Measurements from ENCODE around the gene ELOA2.
"Not testable (repeated sequence)": the region's sequence is repeated elsewhere in the genome, so short reads cannot be mapped to it uniquely, and the experiment has no call there.

ELOA2 gene, protein sequence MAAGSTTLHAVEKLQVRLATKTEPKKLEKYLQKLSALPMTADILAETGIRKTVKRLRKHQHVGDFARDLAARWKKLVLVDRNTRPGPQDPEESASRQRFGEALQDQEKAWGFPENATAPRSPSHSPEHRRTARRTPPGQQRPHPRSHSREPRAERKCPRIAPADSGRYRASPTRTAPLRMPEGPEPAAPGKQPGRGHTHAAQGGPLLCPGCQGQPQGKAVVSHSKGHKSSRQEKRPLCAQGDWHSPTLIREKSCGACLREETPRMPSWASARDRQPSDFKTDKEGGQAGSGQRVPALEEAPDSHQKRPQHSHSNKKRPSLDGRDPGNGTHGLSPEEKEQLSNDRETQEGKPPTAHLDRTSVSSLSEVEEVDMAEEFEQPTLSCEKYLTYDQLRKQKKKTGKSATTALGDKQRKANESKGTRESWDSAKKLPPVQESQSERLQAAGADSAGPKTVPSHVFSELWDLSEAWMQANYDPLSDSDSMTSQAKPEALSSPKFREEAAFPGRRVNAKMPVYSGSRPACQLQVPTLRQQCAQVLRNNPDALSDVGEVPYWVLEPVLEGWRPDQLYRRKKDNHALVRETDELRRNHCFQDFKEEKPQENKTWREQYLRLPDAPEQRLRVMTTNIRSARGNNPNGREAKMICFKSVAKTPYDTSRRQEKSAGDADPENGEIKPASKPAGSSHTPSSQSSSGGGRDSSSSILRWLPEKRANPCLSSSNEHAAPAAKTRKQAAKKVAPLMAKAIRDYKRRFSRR

DNA sequence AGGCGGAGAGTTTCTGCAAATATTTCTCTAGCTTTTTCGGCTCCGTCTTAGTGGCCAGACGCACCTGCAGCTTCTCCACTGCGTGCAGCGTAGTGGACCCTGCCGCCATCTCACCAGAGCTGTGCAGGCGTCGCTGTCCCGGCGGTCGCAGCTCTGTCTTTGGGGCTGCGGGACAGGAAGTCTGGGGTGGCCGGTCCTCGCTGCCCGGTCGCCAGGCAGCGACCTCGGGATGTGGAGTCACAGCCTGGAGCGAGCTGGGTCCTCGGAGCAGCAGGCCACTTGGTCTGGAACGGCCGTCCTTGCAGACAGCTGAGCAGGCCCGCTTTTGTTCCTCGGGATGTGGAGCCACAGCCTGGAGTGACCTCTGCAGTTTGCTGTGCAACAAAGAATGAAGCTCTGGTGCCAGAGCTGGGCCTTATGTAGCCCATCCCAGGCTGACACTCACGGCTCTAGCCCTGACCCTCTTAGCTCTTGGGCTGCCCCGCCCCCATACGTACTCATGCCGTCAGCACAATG, at the start of gene ELOA2:
Gene ELOA2 (minus strand): TSS at position 466 of the 516 bp plus-strand sequence. CDS start 357 bp downstream, at position 109.
- no peak for DNase-seq

DNA sequence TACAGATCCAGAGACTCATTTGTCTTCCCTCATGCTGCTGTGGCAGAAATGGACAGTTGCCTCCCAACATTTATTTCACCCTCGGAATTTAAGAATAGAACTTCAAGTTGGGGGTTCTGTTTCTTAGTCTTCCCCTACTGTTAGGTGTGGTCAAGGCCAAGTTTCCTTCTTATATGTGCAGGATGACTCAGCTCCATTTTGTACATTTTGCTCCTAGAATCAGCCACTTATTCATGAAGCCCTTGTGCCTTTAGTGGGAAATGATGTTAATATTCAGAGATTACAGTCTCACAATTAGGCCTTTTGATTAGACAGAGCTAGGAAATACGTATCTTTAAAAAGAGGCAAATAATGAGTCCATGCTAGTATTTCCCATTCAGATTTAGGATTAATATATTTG, 46.2 kb upstream of the ELOA2 start:
- no peak for DNase-seq

DNA sequence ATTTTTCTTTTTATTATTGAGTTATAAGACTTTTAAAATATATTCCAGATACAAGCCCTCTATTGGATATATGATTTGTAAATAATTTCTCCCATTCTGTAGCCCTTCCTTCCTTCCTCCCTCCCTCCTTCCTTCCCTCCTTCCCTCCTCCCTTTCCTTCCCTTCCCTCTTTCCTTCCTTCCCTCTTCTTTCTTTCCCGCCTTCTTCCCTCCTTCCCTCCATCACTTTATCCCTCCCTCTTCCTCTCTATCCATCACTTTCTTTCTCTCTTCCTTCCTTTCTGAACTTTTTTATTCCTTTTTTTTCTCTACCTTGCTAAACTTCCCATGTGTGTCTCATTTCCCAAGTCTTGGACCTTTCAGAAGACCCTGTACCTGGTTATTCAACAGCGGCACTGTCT, 45.5 kb upstream of the ELOA2 start:
- DNase-seq = no peak

DNA sequence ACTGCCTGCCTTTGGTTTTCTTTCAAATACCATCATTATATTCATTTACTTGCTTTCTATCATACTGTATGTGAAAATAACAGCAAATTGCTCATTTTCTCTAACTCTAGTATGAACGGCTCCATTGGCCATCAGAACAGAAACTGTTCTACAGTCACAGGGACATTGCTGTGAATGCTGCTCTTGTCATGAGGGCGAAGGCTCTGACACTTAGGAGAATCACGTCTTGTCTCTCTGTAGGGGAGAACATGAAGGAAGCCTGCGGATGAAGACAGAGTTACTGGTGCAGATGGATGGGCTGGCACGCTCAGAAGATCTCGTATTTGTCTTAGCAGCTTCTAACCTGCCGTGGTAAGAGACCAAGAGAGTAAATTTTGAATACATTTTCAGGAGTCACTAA, 41.7 kb upstream of the ELOA2 start:
- no peak for DNase-seq

DNA sequence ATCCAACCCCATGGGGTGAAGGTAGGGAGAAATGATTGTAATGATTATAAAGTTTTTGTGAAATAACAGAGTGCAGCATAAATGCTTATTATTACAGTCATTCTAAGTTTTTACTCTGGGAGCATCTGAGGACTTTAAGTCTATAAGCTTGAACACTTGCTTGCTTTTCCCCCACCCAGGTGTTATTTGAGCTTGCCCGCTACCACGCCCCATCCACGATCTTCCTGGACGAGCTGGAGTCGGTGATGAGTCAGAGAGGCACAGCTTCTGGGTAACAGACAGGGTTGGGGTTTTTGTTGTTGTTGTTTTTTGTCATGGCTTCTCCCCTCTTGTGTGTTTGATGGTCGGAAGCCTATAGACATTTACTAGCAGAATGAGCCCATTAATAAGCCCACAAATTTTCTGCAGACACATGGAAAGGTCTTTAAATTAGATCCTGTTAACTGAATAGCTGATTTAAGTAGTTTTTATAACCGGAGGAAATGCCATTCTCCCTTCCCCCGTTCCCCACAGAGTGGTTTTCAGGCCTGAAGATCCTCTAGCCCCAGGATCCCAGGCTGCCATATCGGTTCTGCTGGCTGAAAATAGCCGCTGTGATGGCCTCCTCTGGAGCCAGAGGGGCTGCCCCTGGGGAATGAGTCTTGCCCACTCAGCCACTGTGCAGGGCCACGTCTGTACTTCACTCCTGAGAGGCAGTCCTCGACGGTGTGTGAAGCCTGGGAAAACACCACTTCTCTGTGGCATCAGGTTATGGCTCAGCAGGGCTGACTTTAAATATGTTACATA, 39.9 kb upstream of the ELOA2 start:
- DNase-seq = peak; percentile 24

DNA sequence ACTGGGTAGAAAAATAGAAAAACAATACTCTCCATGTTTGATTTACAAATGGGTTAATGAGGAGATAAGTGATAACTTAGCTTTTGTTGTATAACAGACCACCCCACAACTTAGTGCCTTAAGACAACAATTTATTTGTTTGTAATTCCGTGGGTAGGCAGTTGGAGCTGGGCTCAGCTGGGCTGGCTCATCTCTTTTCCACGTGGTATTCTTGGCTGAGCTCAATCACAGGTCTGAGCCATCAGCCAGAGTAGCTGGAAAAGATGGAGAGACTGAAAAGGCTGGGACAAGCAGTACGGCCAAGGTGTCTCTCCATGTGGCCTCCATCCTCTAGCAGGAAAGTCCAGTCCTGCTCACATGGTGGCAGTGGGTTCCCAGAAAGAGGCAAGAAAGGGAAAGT, 32.2 kb upstream of the ELOA2 start:
- no peak for DNase-seq

DNA sequence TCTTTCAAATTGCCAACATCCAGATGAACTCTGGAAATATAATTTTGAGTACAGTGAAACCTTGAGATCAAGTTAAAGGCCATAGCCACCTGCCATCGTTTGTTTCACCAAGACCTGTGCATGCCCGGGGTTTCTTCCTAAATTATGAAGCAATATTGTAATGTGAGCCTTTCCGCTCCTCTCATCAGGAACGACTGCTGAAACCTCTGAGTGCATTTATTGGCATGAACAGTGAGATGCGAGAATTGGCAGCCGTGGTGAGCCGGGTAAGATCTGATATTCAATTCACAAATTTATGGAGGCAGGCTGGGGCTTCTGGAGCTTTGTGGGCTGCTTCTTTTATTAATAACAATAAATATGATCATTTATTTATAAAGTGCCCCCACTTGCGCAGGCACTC, 27.7 kb upstream of the ELOA2 start:
- DNase-seq = no peak

DNA sequence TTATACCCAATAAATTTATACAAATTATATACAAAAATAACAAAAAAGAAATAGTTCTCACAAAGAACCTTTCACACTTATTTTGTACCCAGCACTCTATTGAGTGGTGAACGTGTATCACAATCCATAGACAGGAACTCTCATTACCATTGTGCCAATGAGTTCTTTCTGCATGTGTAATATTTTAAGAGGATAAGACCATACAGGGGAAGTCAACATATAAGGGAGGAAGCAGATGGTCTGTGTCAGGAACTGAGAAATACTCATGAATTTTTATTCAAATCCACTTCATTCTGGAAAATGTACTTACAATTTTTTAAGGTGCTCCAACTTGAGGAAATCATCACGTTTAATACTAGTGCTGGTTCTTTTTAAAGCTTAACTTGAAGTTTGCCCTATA, 27.1 kb upstream of the ELOA2 start:
- DNase-seq = no peak

DNA sequence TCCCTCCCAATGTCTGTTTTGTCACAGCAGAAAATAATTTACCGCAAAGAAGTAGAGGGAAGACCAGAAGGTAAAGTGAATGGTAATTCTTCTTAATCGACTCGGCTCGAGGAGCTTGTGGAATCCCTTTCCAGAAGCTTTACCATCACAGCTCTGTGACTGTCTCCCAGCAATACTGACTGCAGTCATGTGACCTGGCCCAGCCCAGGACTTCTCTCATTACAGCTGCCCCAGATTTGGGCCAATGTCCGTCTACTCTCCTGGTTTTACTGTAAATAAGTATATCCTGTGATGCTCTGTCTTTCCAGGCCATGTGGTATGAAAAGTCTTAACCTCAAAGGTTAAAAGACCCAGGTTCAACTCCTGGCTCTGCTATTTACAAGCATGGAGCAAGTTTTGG, 18.9 kb upstream of the ELOA2 start:
- no peak for DNase-seq

DNA sequence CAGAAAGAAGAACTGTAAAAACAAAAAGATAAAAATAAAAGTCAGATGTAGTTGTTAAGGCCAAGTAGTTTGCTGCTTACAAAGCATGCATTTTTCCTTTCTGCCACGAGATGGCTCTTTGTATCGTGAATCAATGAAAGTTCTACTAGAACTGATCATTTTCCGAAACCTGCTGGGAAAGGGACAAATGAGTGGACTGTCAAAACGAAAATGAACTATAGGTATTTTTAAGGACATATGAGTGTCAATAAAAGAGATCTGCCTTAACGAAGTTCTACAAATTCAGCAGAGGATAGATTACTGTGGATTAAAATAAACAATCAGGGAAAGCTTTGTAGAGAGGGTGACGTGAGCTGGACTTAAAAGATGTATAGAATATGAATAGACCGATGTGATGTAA, 15.0 kb upstream of the ELOA2 start:
- peak; percentile 36 for DNase-seq

DNA sequence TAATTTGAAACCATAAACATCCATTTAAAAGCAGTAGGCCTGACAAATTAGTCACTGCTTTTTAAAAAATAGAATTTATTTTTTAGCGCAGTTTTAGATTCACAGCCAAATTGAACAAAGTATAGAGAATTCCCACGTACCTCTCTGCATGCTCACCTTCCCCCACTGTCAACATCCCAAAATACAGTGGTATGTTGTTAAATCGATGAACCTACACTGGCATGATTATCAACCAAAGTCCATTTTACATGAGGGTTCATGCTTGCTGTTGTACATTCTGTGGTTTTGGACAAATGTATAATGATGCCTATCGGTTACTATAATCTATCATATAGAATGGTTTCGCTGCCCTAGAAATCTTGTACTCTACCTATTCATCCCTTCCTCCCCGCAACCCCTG, 5.6 kb upstream of the ELOA2 start:
- DNase-seq = no peak

DNA sequence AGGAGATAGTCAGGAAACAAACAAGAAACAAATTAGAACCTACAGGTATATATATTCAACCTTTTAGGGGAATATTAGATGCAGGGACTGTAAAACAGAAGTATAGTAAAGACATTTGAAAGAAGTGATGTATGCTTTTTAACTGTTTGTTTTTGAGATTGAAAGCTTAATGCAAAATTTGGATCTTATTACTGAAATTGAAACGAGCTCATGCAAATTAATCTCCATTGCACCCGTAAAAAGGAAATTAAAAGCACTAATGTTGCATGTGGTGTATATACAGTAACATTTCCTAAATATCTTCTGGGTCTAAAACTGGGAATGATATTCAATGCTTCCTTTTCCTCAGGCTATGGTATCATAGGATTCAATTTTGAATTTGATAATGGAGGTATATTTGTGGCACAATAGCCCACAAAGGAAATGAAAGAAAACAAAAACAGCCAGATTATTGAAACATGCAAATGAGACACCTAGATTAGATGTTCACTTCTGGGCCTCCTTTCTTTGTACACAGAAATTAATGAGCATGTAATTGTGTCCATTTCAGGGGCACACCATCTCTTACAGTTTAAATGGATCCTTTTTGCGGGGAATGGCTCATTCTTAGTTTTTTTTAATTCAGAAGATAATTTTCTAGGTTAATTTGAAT, 1.6 kb upstream of the ELOA2 start:
- DNase-seq = no peak

DNA sequence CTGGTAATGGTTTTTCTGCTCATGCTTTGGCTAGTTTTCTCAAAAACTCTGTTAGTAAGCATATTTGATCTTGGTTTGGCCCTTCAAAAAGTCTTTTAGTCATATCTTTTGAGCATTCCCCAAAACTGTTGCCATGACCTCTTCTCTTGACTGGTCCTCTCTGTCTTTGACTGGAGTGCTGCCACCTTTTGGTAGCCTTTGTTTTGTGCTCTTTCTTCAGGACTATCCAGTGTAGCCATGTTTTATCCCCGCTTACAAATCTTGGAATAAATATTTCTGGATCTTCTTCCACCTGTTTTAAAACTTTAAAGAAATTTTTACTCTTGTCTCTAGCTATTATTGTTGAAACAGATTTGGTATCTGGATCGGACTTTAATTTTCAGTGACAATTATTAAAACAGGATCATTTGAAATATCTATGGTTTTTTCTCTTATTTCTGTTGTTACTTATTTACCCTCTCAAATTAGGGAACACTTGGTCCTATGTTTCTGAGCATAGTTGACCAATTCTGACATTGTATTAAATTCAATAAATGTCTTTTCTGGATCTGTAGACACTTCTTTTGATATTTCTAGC, 965 bp upstream of the ELOA2 start:
- DNase-seq = no peak

DNA sequence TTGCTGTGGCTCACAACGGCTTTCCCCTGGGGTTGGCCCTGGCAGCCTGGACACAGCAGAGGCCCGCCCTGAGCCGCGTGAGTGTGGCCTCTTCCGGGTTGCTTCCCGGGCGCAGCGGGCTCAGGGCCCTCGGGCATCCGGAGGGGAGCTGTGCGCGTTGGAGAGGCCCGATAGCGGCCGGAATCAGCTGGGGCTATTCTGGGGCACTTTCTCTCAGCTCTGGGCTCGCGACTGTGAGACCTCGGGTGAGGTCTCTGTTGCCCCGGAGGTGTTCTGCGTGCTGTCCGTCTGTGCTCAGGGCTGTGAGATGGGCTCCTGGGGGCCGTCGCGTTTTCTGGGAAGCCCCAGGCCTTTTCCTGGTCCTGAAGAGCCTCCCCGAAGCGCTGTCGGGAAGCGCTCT, 830 bp downstream of the ELOA2 start:
- not testable (repeated sequence) for DNase-seq

DNA sequence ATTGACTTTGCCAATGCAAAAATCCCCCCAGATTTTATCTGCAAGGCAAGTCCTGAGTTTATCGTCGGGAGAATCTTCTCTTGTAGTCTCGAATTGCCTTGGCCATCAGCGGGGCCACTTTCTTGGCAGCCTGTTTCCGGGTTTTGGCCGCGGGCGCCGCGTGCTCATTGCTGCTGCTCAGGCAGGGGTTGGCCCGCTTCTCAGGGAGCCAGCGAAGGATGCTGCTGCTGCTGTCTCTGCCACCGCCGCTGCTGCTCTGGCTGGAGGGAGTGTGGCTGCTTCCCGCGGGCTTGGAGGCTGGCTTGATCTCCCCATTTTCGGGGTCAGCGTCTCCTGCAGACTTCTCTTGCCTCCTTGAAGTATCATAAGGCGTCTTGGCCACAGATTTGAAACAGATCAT, 2.5 kb downstream of the ELOA2 start:
- DNase-seq = no peak

DNA sequence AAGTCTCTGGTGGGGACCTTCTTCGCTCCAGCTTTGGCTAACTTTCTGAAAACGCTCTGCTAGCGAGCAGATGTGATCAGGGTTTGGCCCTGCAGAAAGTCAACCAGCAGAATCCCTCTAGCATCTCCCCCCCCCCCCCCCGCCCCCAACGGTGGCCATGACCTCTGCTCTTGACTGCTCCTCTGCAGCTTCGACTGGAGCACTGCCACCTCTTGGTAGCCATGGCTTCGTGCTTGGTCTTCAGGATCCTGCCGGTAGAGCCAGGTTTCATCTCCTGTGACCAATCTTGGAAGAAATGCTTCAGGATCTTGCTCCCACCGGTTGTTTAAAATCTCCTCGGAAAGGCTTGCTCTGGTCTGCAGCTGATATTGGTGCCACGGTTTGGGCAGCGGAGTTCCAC, 4.5 kb downstream of the ELOA2 start:
- DNase-seq = not testable (repeated sequence)

DNA sequence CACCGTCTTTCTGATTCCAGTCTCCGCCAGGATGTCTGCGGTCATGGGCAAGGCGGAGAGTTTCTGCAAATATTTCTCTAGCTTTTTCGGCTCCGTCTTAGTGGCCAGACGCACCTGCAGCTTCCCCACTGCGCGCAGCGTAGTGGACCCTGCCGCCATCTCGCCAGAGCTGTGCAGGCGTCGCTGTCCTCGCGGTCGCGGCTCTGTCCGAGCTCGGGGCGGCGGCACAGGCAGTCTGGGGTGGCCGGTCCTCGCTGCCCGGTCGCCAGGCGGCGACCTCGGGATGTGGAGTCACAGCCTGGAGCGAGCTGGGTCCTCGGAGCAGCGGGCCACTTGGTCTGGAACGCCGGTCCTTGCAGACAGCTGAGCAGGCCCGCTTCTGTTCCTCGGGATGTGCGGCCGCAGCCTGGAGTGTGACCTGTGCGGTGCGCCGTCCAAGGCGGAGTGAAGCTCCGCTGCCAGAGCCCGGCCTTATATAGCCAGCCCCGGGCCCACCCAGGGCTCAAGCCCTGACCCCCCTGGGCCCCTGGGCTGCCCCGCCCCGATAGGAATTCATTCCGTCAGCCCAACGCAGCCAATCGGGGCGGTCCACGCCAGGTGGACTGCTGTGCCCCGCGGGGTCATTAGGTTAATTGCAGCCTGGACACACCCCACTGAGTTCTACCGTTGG, 5.6 kb downstream of the ELOA2 start:
- DNase-seq = not testable (repeated sequence)

DNA sequence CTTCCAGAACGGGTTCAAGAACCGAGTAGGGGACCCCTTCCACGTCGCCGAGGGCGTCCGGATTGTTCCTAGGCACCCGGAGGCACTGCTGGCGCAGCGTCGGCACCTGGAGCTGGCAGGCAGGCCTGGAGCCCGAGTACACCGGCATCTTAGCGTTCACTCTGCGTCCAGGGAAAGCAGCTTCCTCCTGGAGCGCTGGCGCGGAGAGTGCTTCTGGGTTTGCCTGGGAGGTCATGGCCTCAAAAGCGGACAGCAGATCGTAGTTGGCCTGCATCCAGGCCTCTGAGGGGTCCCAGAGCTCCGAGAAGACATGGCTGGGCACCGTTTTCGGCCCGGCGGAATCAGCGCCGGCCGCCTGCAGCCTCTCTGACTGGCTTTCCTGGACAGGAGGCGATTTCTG, 6.7 kb downstream of the ELOA2 start:
- DNase-seq = not testable (repeated sequence)

DNA sequence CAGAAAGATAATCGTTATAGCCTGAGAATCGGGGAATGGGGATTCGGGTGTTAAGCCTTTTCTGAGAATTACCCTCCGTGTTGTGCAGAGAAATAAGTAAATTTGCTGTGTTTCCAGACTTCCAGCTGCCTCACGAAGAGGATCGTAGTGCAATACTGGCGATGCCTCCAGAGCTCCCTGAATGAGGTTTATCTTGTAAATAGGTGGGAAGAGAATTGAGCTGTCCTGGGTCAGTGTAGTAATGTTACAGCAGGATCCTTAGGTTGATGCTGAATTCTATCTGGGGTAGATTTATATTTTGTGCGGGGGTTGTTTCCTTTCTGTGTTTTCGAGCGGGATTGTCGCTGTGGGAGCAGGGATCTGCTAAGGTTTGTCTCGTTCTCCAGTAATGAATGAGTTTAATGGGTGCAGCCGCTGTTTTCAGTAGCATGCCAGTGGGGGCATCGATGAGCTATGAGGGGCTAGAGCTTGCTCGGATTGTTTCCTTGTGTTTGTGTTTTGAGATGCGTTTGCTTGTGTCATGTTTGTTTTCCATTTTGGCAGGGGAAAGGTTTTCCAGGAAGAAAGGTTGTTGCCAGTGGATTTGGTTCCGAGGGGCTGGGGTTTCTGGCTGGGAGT, 9.8 kb downstream of the ELOA2 start:
- not testable (repeated sequence) for DNase-seq

DNA sequence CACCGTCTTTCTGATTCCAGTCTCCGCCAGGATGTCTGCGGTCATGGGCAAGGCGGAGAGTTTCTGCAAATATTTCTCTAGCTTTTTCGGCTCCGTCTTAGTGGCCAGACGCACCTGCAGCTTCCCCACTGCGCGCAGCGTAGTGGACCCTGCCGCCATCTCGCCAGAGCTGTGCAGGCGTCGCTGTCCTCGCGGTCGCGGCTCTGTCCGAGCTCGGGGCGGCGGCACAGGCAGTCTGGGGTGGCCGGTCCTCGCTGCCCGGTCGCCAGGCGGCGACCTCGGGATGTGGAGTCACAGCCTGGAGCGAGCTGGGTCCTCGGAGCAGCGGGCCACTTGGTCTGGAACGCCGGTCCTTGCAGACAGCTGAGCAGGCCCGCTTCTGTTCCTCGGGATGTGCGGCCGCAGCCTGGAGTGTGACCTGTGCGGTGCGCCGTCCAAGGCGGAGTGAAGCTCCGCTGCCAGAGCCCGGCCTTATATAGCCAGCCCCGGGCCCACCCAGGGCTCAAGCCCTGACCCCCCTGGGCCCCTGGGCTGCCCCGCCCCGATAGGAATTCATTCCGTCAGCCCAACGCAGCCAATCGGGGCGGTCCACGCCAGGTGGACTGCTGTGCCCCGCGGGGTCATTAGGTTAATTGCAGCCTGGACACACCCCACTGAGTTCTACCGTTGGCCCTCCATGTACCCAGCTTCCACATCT, 11.5 kb downstream of the ELOA2 start:
- not testable (repeated sequence) for DNase-seq

DNA sequence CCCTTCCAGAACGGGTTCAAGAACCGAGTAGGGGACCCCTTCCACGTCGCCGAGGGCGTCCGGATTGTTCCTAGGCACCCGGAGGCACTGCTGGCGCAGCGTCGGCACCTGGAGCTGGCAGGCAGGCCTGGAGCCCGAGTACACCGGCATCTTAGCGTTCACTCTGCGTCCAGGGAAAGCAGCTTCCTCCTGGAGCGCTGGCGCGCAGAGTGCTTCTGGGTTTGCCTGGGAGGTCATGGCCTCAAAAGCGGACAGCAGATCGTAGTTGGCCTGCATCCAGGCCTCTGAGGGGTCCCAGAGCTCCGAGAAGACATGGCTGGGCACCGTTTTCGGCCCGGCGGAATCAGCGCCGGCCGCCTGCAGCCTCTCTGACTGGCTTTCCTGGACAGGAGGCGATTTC, 12.6 kb downstream of the ELOA2 start:
- not testable (repeated sequence) for DNase-seq
